Prostate gland (tissue), 2 donors: Measurements from ENCODE around the gene PTPRT.

Experiments
- POLR2A ChIP-seq: fragments of 450-650 bp; IDR thresholded peaks from one replicate; pipeline ENCODE4 v1.6.1; 2016; ENCODE audit warnings: antibody characterized with exemption, mild to moderate bottlenecking
- TF ChIP-seq, protein P1 (sequence below), 4 experiments: fragments of 200-600 bp in 2 of 4; fragments of 450-650 bp in 2 of 4; sonication (generic) in 2 of 4; IDR thresholded peaks; 1 replicate in 3 of 4; 2 replicates in 1 of 4; pipeline ENCODE4 v1.5.1; 2016 to 2019; ENCODE audit warnings: antibody characterized with exemption in 4 of 4, mild to moderate bottlenecking in 2 of 4, moderate library complexity in 2 of 4

DNA sequence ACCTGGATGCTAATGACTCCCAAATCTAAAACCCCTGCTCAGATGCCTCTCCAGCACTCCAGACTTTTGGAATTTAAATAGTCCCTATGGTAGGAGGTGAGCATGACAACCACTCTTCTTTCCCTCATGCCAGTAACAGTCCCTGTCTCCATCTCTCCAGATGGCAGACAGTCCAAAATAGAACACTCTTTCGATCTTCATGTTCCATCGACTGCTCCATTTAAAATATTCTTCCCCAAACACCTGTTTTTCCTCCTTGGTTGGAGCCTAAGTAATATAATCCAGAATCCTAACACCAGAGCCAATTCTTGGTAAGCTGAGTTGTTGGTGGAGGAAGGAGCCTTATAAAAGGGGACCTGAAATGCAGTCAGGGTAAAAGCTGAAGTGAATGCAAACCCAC, 848.1 kb downstream of the PTPRT start:
- TF ChIP-seq, protein P1, sequence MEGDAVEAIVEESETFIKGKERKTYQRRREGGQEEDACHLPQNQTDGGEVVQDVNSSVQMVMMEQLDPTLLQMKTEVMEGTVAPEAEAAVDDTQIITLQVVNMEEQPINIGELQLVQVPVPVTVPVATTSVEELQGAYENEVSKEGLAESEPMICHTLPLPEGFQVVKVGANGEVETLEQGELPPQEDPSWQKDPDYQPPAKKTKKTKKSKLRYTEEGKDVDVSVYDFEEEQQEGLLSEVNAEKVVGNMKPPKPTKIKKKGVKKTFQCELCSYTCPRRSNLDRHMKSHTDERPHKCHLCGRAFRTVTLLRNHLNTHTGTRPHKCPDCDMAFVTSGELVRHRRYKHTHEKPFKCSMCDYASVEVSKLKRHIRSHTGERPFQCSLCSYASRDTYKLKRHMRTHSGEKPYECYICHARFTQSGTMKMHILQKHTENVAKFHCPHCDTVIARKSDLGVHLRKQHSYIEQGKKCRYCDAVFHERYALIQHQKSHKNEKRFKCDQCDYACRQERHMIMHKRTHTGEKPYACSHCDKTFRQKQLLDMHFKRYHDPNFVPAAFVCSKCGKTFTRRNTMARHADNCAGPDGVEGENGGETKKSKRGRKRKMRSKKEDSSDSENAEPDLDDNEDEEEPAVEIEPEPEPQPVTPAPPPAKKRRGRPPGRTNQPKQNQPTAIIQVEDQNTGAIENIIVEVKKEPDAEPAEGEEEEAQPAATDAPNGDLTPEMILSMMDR (IDR thresholded peaks at IDR 0.05): no peak
- no peak for TF ChIP-seq POLR2A
